NK-92 (cell line): ENCODE measurements around the gene GSTM4.

Experiments used
- DNase-seq: peaks from one replicate; lab custom pipeline; 2025; ENCODE audit not compliant: unreplicated experiment; lab: John Stamatoyannopoulos, UW

Gene GSTM4

GRCh38 chr1:109624201-109625010 lies 31.5 kb upstream of the GSTM4 start:
- DNase-seq: no peak

GRCh38 chr1:109625176-109625575 lies 30.7 kb upstream of the GSTM4 start:
- no peak for DNase-seq

- DNase-seq: no peak
These were observed 30.0 kb upstream of the GSTM4 start for GRCh38 chr1:109625601-109626560.

- no peak for DNase-seq
These were observed 29.1 kb upstream of the GSTM4 start for GRCh38 chr1:109626682-109627408.

- DNase-seq: no peak
These were observed 28.1 kb upstream of the GSTM4 start for GRCh38 chr1:109627692-109628399.

- no peak for DNase-seq
These were observed 27.2 kb upstream of the GSTM4 start for GRCh38 chr1:109628540-109629321.

- DNase-seq: no peak
These were observed 26.4 kb upstream of the GSTM4 start for GRCh38 chr1:109629372-109630030.

GRCh38 chr1:109630081-109630897 lies 25.6 kb upstream of the GSTM4 start:
- DNase-seq: no peak

- no peak for DNase-seq
These were observed 24.9 kb upstream of the GSTM4 start for GRCh38 chr1:109630898-109631512.

- no peak for DNase-seq
These were observed 24.1 kb upstream of the GSTM4 start for GRCh38 chr1:109631513-109632505.

GRCh38 chr1:109632671-109633346 lies 23.1 kb upstream of the GSTM4 start:
- no peak for DNase-seq

- DNase-seq: no peak
These were observed 21.6 kb upstream of the GSTM4 start for GRCh38 chr1:109634292-109634691.

GRCh38 chr1:109634771-109635750 lies 20.8 kb upstream of the GSTM4 start:
- no peak for DNase-seq

- DNase-seq: no peak
These were observed 20.1 kb upstream of the GSTM4 start for GRCh38 chr1:109635862-109636200.
